ENCODE measurements around the gene SMNDC1. TPM values are rescaled to one million over a fixed set of nuclear protein-coding genes. Genes with fewer than 3 reads are reported as not detected.
A peak's percentile ranks its signal among the peaks of the same experiment; 100 is the strongest.

Gene SMNDC1
- total and polyA plus RNA-seq, 4 donors, result 11.8 to 29.2 (median 18.8) TPM

DNA sequence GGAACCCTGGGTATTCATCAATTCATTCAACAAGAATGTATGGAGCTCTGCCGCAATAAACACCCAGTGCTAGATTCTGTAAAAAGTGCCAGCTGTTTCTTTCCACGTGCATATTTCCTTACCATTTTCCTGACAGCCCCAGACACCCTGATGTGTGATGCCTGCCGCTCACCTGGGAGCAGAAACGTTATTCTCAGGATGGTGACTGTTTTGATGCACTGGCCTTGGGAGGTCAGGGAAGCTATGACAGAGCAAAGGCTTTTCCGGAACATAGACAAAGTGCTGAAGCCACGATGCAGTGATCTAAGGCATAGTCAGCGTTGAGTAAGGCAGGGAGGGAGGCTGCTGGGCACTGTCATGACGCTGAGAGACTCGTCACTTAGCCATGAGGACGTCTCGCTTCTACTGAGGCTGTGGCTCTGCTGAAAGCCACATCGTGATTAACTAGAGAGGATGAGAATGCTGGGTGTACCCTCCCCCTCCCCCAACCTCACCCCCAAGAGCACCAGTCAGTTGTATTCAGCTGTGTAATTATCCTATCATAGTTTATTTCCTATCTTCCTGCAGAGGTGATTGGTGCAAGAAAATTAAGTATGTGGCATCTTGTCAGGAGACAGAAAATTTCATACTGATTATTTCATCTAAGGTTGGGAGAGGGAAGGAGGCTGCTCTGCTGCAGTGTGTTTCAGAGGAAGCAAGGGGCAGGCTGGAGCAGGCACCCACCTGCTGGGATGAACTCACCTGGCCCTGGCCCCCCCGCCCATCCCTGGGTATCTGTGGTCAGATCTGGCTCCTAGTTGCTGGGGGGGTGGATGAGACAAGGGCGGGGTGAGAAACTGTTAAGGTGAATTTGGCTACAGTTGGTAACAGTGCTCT lies 48.8 kb upstream of the SMNDC1 start:
- H3K9me3 ChIP-seq (ENCODE audit: control insufficient read depth in 4 of 4, insufficient read depth in 3 of 4, low read length in 3 of 4), result no peaks in the 10 kb centered on the region
- H3K36me3 ChIP-seq (ENCODE audit: control insufficient read depth in 4 of 4, insufficient read depth in 4 of 4, low read length in 4 of 4), result no peaks in the 10 kb centered on the region
- DNase-seq (peak; percentile 45 to 55 (median 51)), ATAC-seq (ENCODE audit: insufficient read depth, low FRiP score) (peak; percentile 38)
- WGBS, 2 donors, result 32 to 52% methylated on average over 14 of the region's 14 CpGs
- H3K27ac ChIP-seq (ENCODE audit: low read depth in 1 of 2, low read length in 1 of 2), result no peak overlapping the region
- H3K4me3 ChIP-seq, result no peak overlapping the region
- TF ChIP-seq CTCF (IDR thresholded peaks at IDR 0.05; ENCODE audit: control extremely low read depth, extremely low read depth), result no peak
- no peak overlapping the region for H3K9ac ChIP-seq (ENCODE audit: insufficient read depth in 1 of 2, low read length in 2 of 2)
- peaks cover 0 to 12% (median 0%) of the 10 kb centered on the region in 3 donors for H3K27me3 ChIP-seq (ENCODE audit: control insufficient read depth in 3 of 3, insufficient read depth in 3 of 3, low read length in 2 of 3)
- H3K4me1 ChIP-seq (ENCODE audit: control insufficient read depth in 5 of 5, insufficient read depth in 5 of 5, low read length in 5 of 5), result peaks cover 0 to 12% (median 4%) of the 10 kb centered on the region in 5 donors

GRCh38 chr10:110352930-110353243 lies 48.2 kb upstream of the SMNDC1 start:
- Histone ChIP-seq H3K27ac (ENCODE audit: low read depth in 1 of 2, low read length in 1 of 2) (no peak overlapping the region), H3K4me1 (ENCODE audit: control insufficient read depth in 5 of 5, insufficient read depth in 5 of 5, low read length in 5 of 5) (peaks cover 0 to 10% (median 4%) of the 10 kb centered on the region in 5 donors), H3K9ac (ENCODE audit: insufficient read depth in 1 of 2, low read length in 2 of 2) (no peak overlapping the region)

DNA sequence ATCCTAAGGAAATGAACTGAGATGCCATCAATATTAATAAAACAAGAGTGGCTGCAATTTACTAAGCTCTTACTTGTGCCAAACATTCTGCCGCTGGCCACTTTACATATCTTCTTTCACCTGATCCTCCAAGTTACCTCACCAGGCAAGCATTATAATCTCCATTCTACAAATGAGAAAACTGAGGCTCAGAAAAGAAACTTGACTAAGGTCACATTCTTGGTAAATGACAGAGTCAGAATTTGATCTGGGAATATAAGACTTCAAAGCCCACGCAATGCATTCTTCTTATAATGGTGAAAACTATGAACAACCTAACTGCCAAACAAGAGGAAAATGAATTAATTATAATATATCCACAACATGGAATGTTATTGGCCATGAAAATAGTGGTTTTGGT lies 46.1 kb upstream of the SMNDC1 start:
- Histone ChIP-seq H3K27me3 (ENCODE audit: control insufficient read depth in 3 of 3, insufficient read depth in 3 of 3, low read length in 2 of 3) (peaks cover 0 to 15% (median 0%) of the 10 kb centered on the region in 3 donors), H3K27ac (ENCODE audit: low read depth in 1 of 2, low read length in 1 of 2) (no peak overlapping the region), H3K4me3 (no peak overlapping the region), H3K4me1 (ENCODE audit: control insufficient read depth in 5 of 5, insufficient read depth in 5 of 5, low read length in 5 of 5) (peaks cover 0 to 4% (median 0%) of the 10 kb centered on the region in 5 donors), H3K36me3 (ENCODE audit: control insufficient read depth in 4 of 4, insufficient read depth in 4 of 4, low read length in 4 of 4) (no peaks in the 10 kb centered on the region), H3K9me3 (ENCODE audit: control insufficient read depth in 4 of 4, insufficient read depth in 3 of 4, low read length in 3 of 4) (no peaks in the 10 kb centered on the region), H3K9ac (ENCODE audit: insufficient read depth in 1 of 2, low read length in 2 of 2) (no peak overlapping the region)
- no peak for TF ChIP-seq CTCF (IDR thresholded peaks at IDR 0.05; ENCODE audit: control extremely low read depth, extremely low read depth)
- no peak for ATAC-seq (ENCODE audit: insufficient read depth, low FRiP score)
- 96 to 98% methylated on average over 2 of the region's 2 CpGs for WGBS, 2 donors
- no peak for DNase-seq

More at GRCh38 chr10:110352930-110353243, 48.2 kb upstream of the SMNDC1 start:
- DNase-seq (no peak), ATAC-seq (ENCODE audit: insufficient read depth, low FRiP score) (no peak)
- 39 to 60% methylated on average over 2 of the region's 2 CpGs for WGBS, 2 donors
- H3K27me3 ChIP-seq (ENCODE audit: control insufficient read depth in 3 of 3, insufficient read depth in 3 of 3, low read length in 2 of 3), result peaks cover 0 to 12% (median 0%) of the 10 kb centered on the region in 3 donors
- TF ChIP-seq CTCF (IDR thresholded peaks at IDR 0.05; ENCODE audit: control extremely low read depth, extremely low read depth), result no peak
- H3K4me3 ChIP-seq, result no peak overlapping the region
- no peaks in the 10 kb centered on the region for H3K9me3 ChIP-seq (ENCODE audit: control insufficient read depth in 4 of 4, insufficient read depth in 3 of 4, low read length in 3 of 4)
- H3K36me3 ChIP-seq (ENCODE audit: control insufficient read depth in 4 of 4, insufficient read depth in 4 of 4, low read length in 4 of 4), result no peaks in the 10 kb centered on the region

Data from lung (tissue), 12 donors.